HEK293T (cell line): Measurements from ENCODE around the gene IFFO2.

Experiments
- ARNT ChIP-seq: fragments of 450-650 bp; IDR thresholded peaks from 2 replicates; pipeline ENCODE4 v1.6.1; 2017; ENCODE audit warnings: mild to moderate bottlenecking
- BHLHE40 ChIP-seq: fragments of 450-650 bp; IDR thresholded peaks from 2 replicates; pipeline ENCODE4 v1.6.1; 2016; ENCODE audit warnings: mild to moderate bottlenecking, moderate library complexity, borderline replicate concordance
- ELF4 ChIP-seq: fragments of 450-650 bp; IDR thresholded peaks from 2 replicates; pipeline ENCODE4 v1.6.1; 2017; ENCODE audit warnings: antibody characterized with exemption
- FOXK2 ChIP-seq: fragments of 450-650 bp; IDR thresholded peaks from 2 replicates; pipeline ENCODE4 v1.6.1; 2016; ENCODE audit warnings: mild to moderate bottlenecking
- FOXM1 ChIP-seq: fragments of 450-650 bp; IDR thresholded peaks from 2 replicates; pipeline ENCODE4 v1.6.1; 2017; ENCODE audit warnings: mild to moderate bottlenecking, borderline replicate concordance
- L3MBTL2 ChIP-seq: fragments of 450-650 bp; conservative IDR thresholded peaks from 2 replicates; pipeline ENCODE4 v1.6.1; 2016; ENCODE audit warnings: mild to moderate bottlenecking
- SP1 ChIP-seq: fragments of 450-650 bp; IDR thresholded peaks from 2 replicates; pipeline ENCODE4 v1.6.1; 2017

- TF ChIP-seq FOXM1 (no peak), SP1 (no peak), L3MBTL2 (no peak), FOXK2 (no peak), ELF4 (no peak), BHLHE40 (no peak), ARNT (no peak)
These were observed 37.9 kb upstream of the IFFO2 start for GRCh38 chr1:18994381-18994780.
